NCI-H1436 (cell line): Measurements from ENCODE around the gene NDUFB11.
"Not testable (repeated sequence)": the region's sequence is repeated elsewhere in the genome, so short reads cannot be mapped to it uniquely, and the experiment has no call there.

Experiments
- DNase-seq: peaks from one replicate; lab custom pipeline; 2025; lab: John Stamatoyannopoulos, UW

Gene NDUFB11

DNA sequence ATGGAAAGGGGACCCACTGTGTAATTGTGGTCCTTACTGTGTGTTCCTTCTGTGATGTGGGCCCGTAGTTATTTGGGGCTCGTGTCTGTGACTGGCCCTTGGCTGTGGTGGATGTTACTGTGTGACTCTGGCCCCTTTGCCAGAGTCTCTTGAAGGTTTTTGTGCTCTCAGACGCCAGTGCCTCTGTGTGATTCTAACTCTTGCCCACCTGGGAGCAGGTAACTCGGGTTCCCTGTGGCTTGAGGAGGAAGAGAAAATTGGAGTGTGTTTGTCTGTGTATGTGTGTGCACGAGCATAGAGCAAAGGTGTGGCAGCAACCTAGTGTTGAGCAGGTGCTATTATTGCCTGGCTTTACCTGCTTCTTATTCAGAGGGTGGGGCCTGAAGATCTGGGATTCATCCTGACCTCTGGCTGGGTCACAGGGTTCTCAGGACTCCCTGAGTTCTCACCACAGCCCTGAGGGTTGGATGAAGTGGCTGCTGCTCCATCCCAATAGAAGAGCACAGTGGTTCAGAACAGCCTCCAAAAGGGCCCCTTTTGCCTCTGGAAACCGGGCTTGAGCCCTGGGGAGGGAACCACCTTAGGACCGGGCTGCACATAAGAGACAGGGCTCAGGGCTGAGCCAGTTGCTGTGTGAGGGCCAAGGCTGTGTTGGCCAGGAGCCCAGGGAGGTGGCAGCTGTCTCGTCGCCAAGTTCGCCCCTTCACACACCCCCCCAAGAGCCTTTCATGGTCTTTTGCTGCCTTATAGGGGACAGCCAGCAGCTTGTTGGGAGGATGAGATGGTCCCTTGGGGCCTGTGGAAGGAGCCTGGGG is 1.8 kb upstream of the NDUFB11 start:
- no peak for DNase-seq

DNA sequence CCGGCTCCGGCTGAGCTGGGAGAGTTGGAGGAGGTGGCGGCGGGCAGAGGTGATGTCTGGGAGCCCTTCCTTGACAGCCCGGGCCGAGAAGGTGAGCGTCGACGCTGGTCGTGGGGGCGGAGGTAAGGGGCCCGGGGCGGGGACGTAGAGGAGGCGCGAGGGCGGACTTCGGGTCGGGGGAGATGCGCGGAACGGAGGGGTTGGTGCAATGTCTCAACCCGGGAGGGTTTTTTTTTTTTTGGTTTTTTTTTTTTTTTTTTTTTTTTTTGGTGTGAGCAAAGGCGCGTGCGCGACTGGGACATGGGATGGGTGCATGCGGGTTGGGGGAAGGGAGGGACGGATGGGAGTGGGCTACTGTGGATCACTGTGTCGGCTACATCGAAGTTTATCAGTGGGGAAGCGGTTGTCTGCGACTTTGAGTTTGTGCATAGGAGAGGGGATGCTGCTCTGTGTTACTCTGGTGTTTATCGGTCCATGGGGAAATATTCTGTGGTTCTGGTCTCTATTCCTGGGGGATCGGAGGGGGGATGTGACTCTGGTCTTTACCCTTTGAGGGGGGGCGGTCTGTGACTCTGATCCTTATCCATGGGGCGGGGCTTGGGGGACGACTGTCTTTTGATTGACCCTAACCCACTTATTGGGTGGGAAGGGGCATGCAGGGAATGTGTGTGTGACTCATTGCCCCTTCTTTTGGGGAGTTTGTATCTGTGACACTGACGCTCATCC is 1.1 kb upstream of the NDUFB11 start:
- DNase-seq = no peak

DNA sequence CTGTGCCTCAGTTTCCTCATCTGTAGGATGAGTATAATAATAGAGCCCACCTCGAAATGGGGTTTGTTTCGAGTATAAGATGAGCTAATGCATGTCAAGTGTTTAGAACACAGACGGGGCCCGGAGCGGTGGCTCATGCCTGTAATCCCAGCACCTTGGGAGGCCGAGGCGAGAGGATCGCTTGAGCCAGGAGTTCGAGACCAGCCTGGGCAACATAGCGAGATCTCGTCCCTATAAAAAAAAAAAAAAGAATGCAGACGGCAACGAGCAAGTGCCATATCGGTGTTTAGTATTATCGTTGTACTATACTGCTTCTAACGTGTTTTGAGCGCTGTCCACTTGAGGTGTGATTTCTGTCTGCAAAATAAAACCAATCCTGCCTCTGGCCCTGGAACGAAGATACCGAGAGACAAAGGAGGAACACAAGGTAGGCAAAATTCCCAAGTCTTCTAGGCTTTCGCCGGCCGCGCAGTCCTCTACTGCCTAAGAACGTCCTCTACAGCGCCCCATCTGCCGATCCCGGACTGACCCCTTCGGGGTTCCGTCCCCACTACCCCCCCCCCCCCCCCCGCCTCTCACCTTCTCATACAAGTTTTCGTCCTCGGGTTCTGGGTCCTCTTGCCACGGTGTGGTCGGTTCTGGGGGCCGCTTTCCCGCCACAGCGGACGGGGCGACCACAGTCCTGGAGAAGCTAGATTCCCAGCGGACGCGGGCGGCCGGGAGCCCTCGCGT is 442 bp downstream of the NDUFB11 start:
- no peak for DNase-seq

DNA sequence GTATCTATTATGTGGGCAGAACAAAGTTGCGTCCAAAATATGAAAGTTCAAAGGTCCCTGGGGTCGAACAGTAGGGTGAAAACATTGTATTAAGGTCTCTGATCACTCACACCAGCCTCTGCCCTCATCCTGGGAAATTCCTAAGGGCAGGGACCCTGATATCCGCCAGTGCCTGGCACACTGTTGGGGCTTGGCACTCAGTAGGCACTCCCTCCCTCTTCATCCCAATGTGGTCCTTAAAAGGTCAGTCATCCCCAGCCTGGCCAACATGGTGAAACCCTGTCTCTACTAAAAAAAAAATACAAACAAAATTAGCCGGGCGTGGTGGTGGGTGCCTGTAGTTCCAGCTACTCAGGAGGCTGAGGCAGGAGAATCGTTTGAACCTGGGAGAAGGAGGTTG is 6.3 kb downstream of the NDUFB11 start:
- no peak for DNase-seq

DNA sequence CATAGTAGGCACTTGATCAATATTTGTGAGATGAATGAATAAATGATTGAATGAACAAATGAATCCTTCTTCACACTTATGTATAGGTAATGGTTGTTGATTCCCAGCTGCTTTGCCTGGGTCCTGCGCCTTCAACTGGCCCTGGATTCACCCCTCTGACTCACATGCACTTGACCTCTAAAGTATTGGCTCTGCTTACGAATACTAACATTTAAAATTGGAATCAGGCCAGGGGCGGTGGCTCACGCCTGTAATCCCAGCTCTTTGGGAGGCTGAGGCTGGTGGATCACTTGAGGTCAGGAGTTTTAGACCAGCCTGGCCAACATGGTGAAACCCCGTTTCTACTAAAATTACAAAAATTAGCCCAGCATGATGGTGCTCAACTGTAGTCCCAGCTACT is 8.9 kb downstream of the NDUFB11 start:
- not testable (repeated sequence) for DNase-seq

DNA sequence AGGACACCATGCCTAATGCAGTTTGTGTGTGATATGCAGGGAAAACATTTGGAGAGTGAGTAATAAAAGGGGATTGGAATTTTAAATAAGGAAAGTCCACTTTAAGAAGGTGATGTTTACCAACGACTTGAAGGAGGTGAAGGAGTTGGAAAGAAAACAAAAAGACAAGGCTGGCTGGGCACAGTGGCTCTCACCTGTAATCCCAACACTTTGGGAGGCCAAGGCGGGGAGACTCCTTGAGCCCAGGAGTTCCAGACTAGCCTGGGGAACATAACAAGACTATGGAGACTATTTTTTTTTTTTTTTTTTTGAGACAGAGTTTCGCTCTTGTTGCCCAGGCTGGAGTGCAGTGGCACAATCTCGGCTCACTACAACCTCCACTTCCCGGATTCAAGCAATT is 11.0 kb downstream of the NDUFB11 start:
- no peak for DNase-seq

DNA sequence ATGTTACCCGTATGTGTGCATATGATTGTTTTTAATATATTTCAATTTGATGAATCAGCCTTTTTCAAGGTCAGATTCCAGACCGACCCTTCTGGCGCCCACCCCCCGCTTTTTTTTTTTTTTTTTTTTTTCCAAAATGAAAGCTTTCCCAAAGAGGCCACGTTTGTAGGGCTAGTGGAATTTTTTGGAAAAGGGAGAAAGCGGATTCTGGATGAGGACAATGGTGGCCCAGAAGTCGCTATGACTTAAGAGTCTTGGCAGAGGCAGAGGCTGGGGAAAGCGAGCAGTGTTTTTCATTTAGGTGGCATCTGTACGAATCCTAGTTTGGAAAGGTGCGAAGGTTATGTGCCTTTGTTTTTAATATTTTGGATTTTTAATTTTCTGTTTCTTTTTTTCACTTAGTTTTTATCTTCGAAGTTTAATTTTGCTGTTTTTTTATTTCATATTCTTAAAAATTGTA is 14.6 kb downstream of the NDUFB11 start:
- no peak for DNase-seq

DNA sequence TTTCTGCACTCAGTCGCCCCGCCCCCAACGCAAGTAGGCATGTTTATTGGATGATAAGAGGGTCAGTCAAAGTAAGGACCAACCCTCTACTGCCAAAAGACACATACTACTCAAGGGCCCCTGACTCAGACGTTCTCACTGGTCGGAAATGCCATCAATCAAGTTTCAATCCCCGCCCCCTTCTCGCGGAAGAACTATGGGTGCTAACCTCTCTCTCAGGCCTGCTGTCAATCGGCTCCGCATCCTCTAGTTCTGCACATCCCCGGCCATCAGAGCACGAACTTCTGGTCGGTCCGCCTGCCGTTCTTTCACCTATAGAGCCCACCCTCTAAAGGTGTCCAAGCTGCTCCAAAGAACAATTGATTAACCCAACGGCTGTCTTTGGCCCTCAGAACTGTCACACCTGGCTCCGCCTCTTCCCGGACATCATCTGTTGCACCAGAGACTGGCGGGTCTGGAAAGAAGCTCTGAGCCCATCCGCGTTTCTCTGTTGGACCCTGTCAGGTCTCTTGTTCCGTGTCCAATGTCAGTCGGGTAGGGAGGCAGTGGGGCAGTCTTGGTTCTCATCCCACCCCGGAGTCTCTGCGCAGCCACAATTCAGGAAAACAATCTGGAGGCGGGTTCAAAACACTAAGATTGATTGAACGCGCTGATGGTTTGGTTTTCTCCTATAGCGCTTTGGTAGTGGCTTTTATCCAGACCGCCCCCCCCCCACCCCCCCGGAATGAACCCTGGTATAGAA is 15.2 kb downstream of the NDUFB11 start:
- DNase-seq = peak; percentile 86

DNA sequence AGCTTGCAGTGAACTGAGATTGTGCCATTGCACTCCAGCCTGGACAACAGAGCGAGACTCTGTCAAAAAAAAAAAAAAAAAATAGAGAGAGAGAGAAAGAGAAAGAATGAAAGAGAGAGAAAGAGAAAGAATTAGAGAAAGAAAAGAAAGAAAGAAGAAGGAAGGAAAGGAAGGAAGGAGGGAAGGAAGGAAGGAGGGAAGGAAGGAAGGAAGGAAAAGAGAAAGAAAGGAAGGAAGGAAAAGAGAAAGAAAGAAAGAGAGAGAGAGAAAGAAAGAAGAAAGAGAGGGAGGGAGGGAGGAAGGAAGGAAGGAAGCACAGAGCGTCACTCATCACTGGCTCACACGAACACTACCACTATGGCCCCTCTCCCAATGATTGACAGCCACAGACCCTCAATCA is 20.0 kb downstream of the NDUFB11 start:
- DNase-seq = not testable (repeated sequence)

DNA sequence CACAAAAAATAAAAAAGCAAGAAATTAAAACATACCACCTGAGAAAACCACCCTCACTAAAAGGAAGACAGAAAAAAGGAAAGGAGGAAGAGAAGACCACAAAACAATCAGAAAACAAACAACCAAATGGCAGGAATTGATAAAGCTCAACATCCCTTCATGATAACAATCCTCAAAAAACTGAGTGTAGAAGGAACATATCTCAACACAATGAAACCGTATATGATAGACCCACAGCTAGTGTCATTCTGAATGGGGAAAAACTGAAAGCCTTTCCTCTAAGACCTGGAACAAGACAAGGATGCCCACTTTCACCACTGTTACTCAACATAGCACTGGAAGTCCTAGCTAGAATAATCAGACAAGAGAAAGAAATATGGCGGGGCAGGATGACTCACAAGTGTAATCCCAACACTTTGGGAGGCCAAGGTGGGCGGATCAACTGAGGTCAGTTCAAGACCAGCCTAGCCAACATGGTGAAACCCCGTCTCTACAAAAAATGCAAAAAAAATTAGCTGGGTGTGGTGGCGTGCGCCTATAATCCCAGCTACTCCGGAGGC is 27.9 kb downstream of the NDUFB11 start:
- DNase-seq = not testable (repeated sequence)

DNA sequence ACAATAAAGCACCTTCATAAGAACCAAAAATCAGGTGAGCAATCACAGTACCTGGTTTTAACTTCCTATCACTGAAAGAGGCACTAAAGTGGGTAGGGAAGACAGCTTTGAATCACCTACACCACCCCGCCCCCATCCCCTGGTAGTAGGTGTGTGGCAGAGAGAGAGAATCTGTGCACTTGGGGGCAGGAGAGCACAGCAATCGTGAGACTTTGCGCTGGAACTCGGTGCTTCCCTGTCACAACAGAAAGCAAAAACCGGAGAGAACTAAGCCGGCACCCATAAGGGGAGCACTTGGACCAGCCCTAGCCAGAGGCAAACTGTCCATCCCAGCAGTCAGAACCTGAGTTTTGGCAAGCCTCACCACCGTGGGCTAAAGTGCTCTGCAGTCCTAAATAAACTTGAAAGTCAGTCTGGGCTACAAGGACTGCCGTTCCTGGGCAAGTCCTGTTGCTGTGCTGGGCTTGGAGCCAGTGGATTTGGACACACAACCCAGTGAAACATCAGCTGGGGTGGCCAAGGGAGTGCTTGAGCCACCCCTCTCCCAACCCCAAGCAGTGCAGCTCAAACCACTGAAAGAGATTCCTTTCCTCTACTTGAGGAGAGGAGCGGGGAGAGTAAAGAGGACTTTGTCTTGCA is 32.1 kb downstream of the NDUFB11 start:
- DNase-seq = no peak

DNA sequence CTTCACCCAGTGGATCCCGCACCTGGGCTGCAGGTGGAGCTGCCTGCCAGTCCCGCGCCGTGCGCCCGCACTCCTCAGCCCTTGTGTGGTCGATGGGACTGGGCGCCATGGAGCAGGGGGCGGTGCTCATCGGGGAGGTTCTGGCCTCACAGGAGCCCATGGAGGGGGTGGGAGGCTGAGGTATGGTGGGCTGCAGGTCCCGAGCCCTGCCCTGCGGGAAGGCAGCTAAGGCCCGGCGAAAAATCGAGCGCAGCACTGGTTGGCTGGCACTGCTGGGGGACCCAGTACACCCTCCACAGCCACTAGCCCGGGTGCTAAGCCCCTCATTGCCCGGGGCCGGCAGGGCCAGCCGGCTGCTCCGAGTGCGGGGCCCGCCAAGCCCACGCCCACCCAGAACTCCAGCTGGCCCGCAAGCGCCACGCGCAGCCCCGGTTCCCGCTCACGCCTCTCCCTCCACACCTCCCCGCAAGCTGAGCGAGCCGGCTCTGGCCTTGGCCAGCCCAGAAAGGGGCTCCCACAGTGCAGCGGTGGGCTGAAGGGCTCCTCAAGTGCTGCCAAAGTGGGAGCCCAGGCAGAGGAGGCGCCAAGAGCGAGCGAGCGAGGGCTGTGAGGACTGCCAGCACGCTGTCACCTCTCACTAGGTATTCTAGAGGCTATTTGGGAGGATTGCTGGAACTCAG is 33.4 kb downstream of the NDUFB11 start:
- not testable (repeated sequence) for DNase-seq

DNA sequence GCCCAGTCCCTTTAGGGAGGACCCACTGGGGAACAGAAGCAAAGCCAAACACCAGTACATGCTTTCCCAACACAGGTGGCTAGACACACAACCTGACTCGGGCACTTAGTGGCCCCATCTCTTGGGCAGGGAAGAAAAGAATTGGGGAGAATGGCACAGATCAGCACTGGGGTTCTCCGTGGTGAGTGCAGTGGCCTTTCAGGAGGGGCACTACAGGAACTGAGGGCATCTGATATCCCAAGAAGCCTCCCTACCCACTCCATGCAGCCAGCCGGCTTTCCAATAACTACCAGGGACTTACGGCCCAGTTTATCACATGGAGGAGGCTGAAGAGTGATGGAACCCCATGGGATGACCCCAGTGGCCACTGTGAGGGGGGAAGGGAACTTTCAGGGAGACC is 43.3 kb downstream of the NDUFB11 start:
- no peak for DNase-seq

DNA sequence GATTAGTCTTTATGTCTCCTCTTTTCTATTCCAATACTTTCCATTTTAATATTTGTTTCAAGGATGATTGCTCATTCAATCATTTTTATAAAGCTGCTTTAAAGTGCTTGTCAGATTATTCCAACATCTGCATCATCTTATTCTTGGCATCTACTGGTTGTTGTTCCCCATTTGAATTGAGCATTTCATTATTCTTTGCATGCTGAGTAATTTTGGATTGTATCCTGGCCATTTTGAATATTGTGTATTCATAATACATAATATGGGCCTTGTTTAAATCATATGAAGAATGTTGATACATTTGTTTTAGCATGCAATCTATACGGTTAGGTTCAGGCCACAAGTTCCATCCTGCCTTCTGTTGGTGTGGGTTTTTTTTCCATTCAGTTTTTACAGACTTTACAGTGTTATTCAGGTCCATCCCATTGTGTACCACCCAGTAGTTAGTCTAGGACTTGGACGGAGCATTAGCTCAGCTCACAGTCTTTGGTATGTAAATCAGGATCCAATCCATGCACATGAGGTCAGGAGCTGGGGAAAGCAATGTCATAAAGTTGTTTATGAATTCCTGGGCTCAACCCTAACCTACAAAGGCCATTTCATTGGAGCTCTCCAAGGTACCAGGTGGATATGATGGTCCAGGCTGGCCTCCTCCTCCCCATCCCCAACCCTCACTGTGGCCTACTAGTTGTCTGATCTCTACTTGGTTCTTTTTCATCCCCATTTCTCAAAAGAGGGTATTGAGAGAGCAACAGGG is 46.0 kb downstream of the NDUFB11 start:
- no peak for DNase-seq

DNA sequence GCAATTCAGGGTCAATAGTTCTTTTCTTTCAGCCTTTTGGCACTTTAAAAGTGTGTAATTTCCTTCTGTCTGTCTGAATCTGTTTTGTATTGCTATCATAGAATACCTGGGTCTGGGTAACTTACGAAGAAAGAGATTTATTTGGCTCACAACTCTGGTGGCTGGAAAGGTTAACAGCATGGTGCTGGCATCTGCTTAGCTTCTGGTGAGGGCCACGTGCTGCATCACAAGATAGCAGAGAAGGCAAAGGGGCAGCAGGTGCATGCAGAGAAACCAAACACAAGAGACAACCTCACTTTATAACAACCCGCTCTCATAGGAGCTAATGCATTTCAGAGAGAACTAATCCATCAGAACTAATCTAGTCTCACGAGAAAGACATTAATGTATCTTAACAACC is 47.5 kb downstream of the NDUFB11 start:
- DNase-seq = no peak

DNA sequence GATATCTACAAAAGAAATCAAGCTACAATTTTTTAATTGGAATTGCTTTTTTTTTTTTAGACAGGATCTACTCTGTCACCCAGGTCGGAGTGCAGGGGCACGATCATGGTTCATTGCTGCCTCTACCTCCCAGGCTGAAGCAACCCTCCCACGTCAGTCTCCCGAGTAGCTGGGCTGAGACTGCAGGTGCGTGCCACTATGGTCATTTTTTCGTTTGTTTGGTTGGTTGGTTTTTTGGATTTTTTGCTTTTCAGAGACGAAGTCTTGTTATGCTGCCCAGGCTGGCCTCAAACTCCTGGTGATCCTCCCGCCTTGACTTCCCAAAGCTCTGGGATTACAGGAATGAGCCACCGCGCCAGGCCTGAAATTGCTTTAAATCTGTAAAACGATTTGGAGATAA is 50.6 kb downstream of the NDUFB11 start:
- no peak for DNase-seq

DNA sequence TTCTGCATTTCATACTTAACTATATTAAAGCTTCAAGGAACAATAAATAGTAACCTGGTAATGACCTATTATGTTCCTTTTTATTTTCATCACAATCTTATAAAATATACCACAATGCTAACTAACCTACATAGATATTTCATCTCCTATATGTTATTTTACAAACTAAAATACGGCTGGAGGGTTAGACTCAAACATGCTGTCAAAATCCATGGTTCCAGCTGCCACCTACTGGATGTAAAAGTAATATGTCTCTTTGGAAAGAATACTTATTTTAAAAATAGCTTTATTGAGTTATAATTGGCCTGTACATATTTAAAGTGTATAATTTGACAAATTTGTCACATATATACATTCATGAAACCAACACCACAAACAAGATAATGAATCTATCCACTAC is 51.3 kb downstream of the NDUFB11 start:
- DNase-seq = peak; percentile 5
